ENCODE data around the gene RNF31.

- TF ChIP-seq, protein P1, sequence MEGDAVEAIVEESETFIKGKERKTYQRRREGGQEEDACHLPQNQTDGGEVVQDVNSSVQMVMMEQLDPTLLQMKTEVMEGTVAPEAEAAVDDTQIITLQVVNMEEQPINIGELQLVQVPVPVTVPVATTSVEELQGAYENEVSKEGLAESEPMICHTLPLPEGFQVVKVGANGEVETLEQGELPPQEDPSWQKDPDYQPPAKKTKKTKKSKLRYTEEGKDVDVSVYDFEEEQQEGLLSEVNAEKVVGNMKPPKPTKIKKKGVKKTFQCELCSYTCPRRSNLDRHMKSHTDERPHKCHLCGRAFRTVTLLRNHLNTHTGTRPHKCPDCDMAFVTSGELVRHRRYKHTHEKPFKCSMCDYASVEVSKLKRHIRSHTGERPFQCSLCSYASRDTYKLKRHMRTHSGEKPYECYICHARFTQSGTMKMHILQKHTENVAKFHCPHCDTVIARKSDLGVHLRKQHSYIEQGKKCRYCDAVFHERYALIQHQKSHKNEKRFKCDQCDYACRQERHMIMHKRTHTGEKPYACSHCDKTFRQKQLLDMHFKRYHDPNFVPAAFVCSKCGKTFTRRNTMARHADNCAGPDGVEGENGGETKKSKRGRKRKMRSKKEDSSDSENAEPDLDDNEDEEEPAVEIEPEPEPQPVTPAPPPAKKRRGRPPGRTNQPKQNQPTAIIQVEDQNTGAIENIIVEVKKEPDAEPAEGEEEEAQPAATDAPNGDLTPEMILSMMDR (conservative IDR thresholded peaks at IDR 0.05; ENCODE audit: low read length), result no peak
- TF ChIP-seq EZH2phosphoT487 (IDR thresholded peaks at IDR 0.05; ENCODE audit: borderline replicate concordance), result no peak
Measured at GRCh38 chr14:24157331-24157730, 10.0 kb downstream of the RNF31 start.

Measured in Loucy (cell line).